ENCODE measurements around the gene ITPRID2.
"Not testable (repeated sequence)": the region's sequence is repeated elsewhere in the genome, so short reads cannot be mapped to it uniquely, and the experiment has no call there.

The ITPRID2 gene

GRCh38 chr2:181948227-181948626, 56.7 kb downstream of the ITPRID2 start:
- no peak for DNase-seq (ENCODE audit: low spot score)
- TF ChIP-seq CTCF (IDR thresholded peaks at IDR 0.05) = no peak

GRCh38 chr2:181949047-181949446, 57.5 kb downstream of the ITPRID2 start:
- H3K4me3 ChIP-seq = no peak overlapping the region
- no peak for DNase-seq (ENCODE audit: low spot score)
- no peak for TF ChIP-seq CTCF (IDR thresholded peaks at IDR 0.05)
- H3K27ac ChIP-seq = no peak overlapping the region

More at GRCh38 chr2:181948227-181948626, 56.7 kb downstream of the ITPRID2 start:
- H3K27ac ChIP-seq = no peak overlapping the region
- no peak overlapping the region for H3K4me3 ChIP-seq

GRCh38 chr2:181952404-181953226, 61.1 kb downstream of the ITPRID2 start:
- Histone ChIP-seq H3K27ac (no peak overlapping the region), H3K4me3 (no peak overlapping the region)
- DNase-seq (ENCODE audit: low spot score) = no peak
- TF ChIP-seq CTCF (IDR thresholded peaks at IDR 0.05) = no peak

- DNase-seq (ENCODE audit: low spot score) = no peak
- no peak overlapping the region for H3K27ac ChIP-seq
- TF ChIP-seq CTCF (IDR thresholded peaks at IDR 0.05) = peak; percentile 60
- H3K4me3 ChIP-seq = peak overlapping the region; percentile 71
Observed at GRCh38 chr2:181953881-181954537, 62.5 kb downstream of the ITPRID2 start.

GRCh38 chr2:181954538-181954883, 63.0 kb downstream of the ITPRID2 start:
- no peak overlapping the region for H3K27ac ChIP-seq
- H3K4me3 ChIP-seq = peak overlapping the region; percentile 71
- TF ChIP-seq CTCF (IDR thresholded peaks at IDR 0.05) = no peak
- no peak for DNase-seq (ENCODE audit: low spot score)

GRCh38 chr2:181955010-181955409, 63.5 kb downstream of the ITPRID2 start:
- Histone ChIP-seq H3K4me3 (no peak overlapping the region), H3K27ac (no peak overlapping the region)
- TF ChIP-seq CTCF (IDR thresholded peaks at IDR 0.05) = no peak
- no peak for DNase-seq (ENCODE audit: low spot score)

GRCh38 chr2:181955866-181956265, 64.3 kb downstream of the ITPRID2 start:
- H3K4me3 ChIP-seq; DNase-seq (ENCODE audit: low spot score); H3K27ac ChIP-seq: not testable (repeated sequence)
